Stimulated activated naive CD8-positive, alpha-beta T cell treated with anti-CD3 and anti-CD28 coated beads, Interleukin-15, Interleukin-2, amounts not matched to agents 100 ng/mL and 50 ng/mL, for 24 hours (primary cell): Measurements from ENCODE around the gene DEFB114.

Experiments
- H3K27ac Mint-ChIP-seq: one replicate; pipeline ENCODE4 v1.8.0; 2021; ENCODE audit warnings: mild to moderate bottlenecking, mixed read lengths
- H3K27me3 Mint-ChIP-seq: one replicate; pipeline ENCODE4 v1.8.0; 2021; ENCODE audit warnings: mixed read lengths
- H3K36me3 Mint-ChIP-seq: one replicate; pipeline ENCODE4 v1.8.0; 2021; ENCODE audit warnings: low read depth, mixed read lengths
- H3K4me1 Mint-ChIP-seq: one replicate; pipeline ENCODE4 v1.8.0; 2021; ENCODE audit warnings: low read depth, mixed read lengths
- H3K4me3 Mint-ChIP-seq: one replicate; pipeline ENCODE4 v1.8.0; 2021; ENCODE audit warnings: mild to moderate bottlenecking, mixed read lengths
- H3K9me3 Mint-ChIP-seq: one replicate; pipeline ENCODE4 v1.8.0; 2021; ENCODE audit warnings: mixed read lengths

The DEFB114 gene

DNA sequence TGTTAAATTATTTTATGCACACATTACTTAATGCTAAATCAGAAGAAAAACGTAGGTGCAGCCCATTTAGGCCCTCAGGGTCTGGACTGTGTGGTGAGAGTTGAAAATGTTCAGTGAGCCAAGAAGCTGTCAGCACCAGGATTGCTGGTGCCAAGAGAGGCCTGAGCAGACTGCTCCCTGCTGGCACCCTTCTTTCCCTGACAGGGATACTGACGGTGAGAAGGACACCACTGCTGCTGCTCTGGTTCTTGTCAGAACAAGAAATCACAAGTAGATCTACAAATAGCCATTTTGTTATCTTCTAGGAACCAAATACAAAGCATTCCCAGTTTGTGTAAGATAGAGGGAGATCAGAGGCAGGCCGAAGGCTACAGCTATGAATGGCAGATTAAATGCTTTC is 48.9 kb downstream of the DEFB114 start:
- Mint-ChIP-seq H3K4me3 (no peak overlapping the region), H3K36me3 (no peaks in the 10 kb centered on the region), H3K4me1 (no peaks in the 10 kb centered on the region)

DNA sequence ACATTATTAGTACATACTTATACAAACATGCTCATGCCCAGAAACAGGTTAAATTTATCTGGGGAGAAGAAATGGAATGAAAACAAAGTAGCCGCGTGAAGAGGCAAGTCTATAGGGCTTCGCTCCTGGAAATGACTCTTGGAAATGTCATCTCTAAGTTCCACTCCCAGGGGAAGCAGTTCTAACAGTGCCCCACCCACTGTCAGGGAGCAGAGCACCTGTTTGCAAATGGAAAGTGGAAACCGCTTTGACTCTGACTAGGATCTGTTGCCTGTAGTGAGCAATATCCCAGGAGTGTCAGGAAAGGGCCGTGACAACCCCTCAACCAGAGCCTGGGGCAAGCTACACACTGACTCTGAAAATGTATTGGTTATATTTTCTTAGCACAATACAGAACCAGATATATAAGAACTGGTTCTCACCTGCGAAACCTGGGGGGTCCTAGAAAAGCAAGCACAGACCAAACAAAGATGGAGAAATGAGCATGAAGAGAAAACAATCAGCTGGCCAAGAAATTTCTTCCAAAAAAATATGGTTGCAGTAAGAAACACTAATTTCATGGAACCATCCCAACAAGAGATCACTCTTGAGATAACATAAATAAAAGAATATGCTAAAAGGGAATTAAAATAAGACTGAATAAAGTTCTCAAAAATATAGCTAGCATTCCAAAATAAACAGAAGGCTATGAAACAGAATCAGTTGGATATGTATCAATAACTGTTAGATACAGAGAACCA is 50.2 kb downstream of the DEFB114 start:
- Mint-ChIP-seq H3K27ac (no peak overlapping the region), H3K4me3 (no peak overlapping the region), H3K27me3 (no peaks in the 10 kb centered on the region), H3K36me3 (no peaks in the 10 kb centered on the region), H3K4me1 (no peaks in the 10 kb centered on the region), H3K9me3 (peaks cover 3% of the 10 kb centered on the region)

More for the DNA sequence above, 48.9 kb downstream of the DEFB114 start:
- no peak overlapping the region for H3K27ac Mint-ChIP-seq
- H3K9me3 Mint-ChIP-seq: peaks cover 3% of the 10 kb centered on the region
- no peaks in the 10 kb centered on the region for H3K27me3 Mint-ChIP-seq

DNA sequence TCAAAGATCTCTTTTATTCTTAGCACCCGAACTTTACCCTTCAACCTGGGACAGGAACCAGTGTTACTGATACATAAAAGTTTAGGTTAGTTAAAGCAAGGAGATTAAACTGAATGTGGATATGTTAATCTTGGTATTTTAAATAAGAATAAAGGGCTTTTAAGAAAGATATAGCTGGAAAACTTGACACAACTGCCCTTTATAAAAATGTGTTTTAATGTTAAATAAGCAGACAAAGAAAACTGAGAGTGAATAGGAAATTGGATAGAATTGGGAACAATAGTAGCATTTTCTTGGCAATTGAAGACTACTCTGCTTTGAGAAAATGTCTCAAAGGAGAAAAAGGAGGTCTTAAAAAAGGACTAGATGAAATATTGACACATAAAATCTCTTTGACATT is 51.8 kb downstream of the DEFB114 start:
- no peak overlapping the region for H3K27ac Mint-ChIP-seq
- no peaks in the 10 kb centered on the region for H3K27me3 Mint-ChIP-seq
- H3K36me3 Mint-ChIP-seq: no peaks in the 10 kb centered on the region
- peaks cover 3% of the 10 kb centered on the region for H3K9me3 Mint-ChIP-seq
- H3K4me1 Mint-ChIP-seq: no peaks in the 10 kb centered on the region
- H3K4me3 Mint-ChIP-seq: no peak overlapping the region

DNA sequence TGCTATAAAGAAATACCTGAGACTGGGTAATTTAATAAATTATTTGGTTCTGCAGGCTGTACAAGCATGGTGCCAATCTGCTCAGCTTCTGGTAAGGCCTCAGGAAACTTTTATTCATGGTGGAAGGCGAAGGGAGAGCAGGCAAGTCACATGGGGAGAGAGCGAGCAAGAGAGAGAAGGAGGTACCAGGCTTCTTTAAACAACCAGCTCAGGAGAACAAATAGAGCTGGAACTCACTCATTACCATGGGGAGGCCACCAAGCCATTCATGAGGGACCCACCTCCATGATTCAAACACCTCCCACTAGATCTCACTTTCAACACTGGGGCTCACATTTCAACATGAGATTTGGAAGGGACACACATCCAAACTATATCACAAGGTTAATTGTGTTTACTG is 52.7 kb downstream of the DEFB114 start:
- H3K4me1 Mint-ChIP-seq: no peaks in the 10 kb centered on the region
- no peak overlapping the region for H3K27ac Mint-ChIP-seq
- H3K36me3 Mint-ChIP-seq: no peaks in the 10 kb centered on the region
- H3K9me3 Mint-ChIP-seq: peaks cover 3% of the 10 kb centered on the region
- no peaks in the 10 kb centered on the region for H3K27me3 Mint-ChIP-seq
- H3K4me3 Mint-ChIP-seq: no peak overlapping the region
